Dendritic cell treated with granulocyte-macrophage colony-stimulating factor and Interleukin-4, amounts not matched to agents 40 ng/mL and 50 ng/mL, for 4 days (primary cell): ENCODE data around the gene PIEZO2.

Experiments
- H3K27ac Mint-ChIP-seq: one replicate; pipeline ENCODE4 v1.8.0; 2022; ENCODE audit warnings: mild to moderate bottlenecking, mixed read lengths
- H3K27me3 Mint-ChIP-seq: one replicate; pipeline ENCODE4 v1.8.0; 2022; ENCODE audit warnings: mild to moderate bottlenecking, mixed read lengths
- H3K36me3 Mint-ChIP-seq: one replicate; pipeline ENCODE4 v1.8.0; 2022; ENCODE audit warnings: low read depth, mixed read lengths
- H3K4me1 Mint-ChIP-seq: one replicate; pipeline ENCODE4 v1.8.0; 2022; ENCODE audit warnings: low read depth, mixed read lengths
- H3K4me3 Mint-ChIP-seq: one replicate; pipeline ENCODE4 v1.8.0; 2022; ENCODE audit warnings: mild to moderate bottlenecking, moderate library complexity, mixed read lengths
- H3K9me3 Mint-ChIP-seq: one replicate; pipeline ENCODE4 v1.8.0; 2022; ENCODE audit warnings: mixed read lengths
- intact Hi-C: fragments of 100-400 bp; cut with micrococcal nuclease; formaldehyde crosslinking; loops from one replicate; pipeline ENCODE4 v1.15.0; 2022

Gene PIEZO2

GRCh38 chr18:11004294-11004693 is 145.1 kb downstream of the PIEZO2 start:
- H3K4me1 Mint-ChIP-seq, result peaks cover 5% of the 10 kb centered on the region
- H3K4me3 Mint-ChIP-seq, result no peak overlapping the region
- H3K36me3 Mint-ChIP-seq, result no peaks in the 10 kb centered on the region
- no peak overlapping the region for H3K27ac Mint-ChIP-seq
- intact Hi-C loops, result no loop called here
- H3K27me3 Mint-ChIP-seq, result no peaks in the 10 kb centered on the region
- H3K9me3 Mint-ChIP-seq, result peaks cover 15% of the 10 kb centered on the region

GRCh38 chr18:11002796-11003195 is 146.6 kb downstream of the PIEZO2 start:
- H3K4me1 Mint-ChIP-seq, result peaks cover 5% of the 10 kb centered on the region
- no peak overlapping the region for H3K4me3 Mint-ChIP-seq
- H3K27me3 Mint-ChIP-seq, result no peaks in the 10 kb centered on the region
- no peaks in the 10 kb centered on the region for H3K36me3 Mint-ChIP-seq
- no peak overlapping the region for H3K27ac Mint-ChIP-seq
- intact Hi-C loops, result no loop called here
- H3K9me3 Mint-ChIP-seq, result peaks cover 22% of the 10 kb centered on the region

GRCh38 chr18:11002277-11002676 is 147.1 kb downstream of the PIEZO2 start:
- Mint-ChIP-seq H3K27me3 (no peaks in the 10 kb centered on the region), H3K36me3 (no peaks in the 10 kb centered on the region), H3K9me3 (peaks cover 27% of the 10 kb centered on the region), H3K4me3 (no peak overlapping the region), H3K27ac (no peak overlapping the region), H3K4me1 (peaks cover 5% of the 10 kb centered on the region)
- intact Hi-C loops, result no loop called here

- peaks cover 34% of the 10 kb centered on the region for H3K9me3 Mint-ChIP-seq
- intact Hi-C loops, result no loop called here
- H3K27me3 Mint-ChIP-seq, result peaks cover 1% of the 10 kb centered on the region
- no peak overlapping the region for H3K27ac Mint-ChIP-seq
- peaks cover 5% of the 10 kb centered on the region for H3K4me1 Mint-ChIP-seq
- H3K4me3 Mint-ChIP-seq, result no peak overlapping the region
- no peaks in the 10 kb centered on the region for H3K36me3 Mint-ChIP-seq
Measured at GRCh38 chr18:11000071-11000470, 149.3 kb downstream of the PIEZO2 start.

- Mint-ChIP-seq H3K27ac (no peak overlapping the region), H3K27me3 (peaks cover 1% of the 10 kb centered on the region), H3K4me1 (peaks cover 2% of the 10 kb centered on the region), H3K4me3 (no peak overlapping the region), H3K36me3 (no peaks in the 10 kb centered on the region), H3K9me3 (peaks cover 43% of the 10 kb centered on the region)
- intact Hi-C loops, result no loop called here
Measured at GRCh38 chr18:10997885-10998284, 151.5 kb downstream of the PIEZO2 start.

- Mint-ChIP-seq H3K27ac (no peak overlapping the region), H3K9me3 (peaks cover 36% of the 10 kb centered on the region), H3K4me1 (no peaks in the 10 kb centered on the region), H3K36me3 (no peaks in the 10 kb centered on the region), H3K4me3 (no peak overlapping the region), H3K27me3 (peaks cover 1% of the 10 kb centered on the region)
- intact Hi-C loops, result no loop called here
Measured at GRCh38 chr18:10995550-10995949, 153.8 kb downstream of the PIEZO2 start.

GRCh38 chr18:10989486-10989885 is 159.9 kb downstream of the PIEZO2 start:
- Mint-ChIP-seq H3K36me3 (no peaks in the 10 kb centered on the region), H3K9me3 (peaks cover 44% of the 10 kb centered on the region), H3K4me3 (no peak overlapping the region), H3K27ac (no peak overlapping the region), H3K4me1 (no peaks in the 10 kb centered on the region), H3K27me3 (no peaks in the 10 kb centered on the region)
- intact Hi-C loops, result no loop called here

- H3K4me1 Mint-ChIP-seq, result no peaks in the 10 kb centered on the region
- H3K9me3 Mint-ChIP-seq, result peaks cover 44% of the 10 kb centered on the region
- no peak overlapping the region for H3K27ac Mint-ChIP-seq
- H3K36me3 Mint-ChIP-seq, result no peaks in the 10 kb centered on the region
- H3K27me3 Mint-ChIP-seq, result no peaks in the 10 kb centered on the region
- intact Hi-C loops, result no loop called here
- H3K4me3 Mint-ChIP-seq, result no peak overlapping the region
Measured at GRCh38 chr18:10985689-10986088, 163.7 kb downstream of the PIEZO2 start.

- intact Hi-C loops, result no loop called here
- no peaks in the 10 kb centered on the region for H3K36me3 Mint-ChIP-seq
Measured at GRCh38 chr18:10979411-10979810, 170.0 kb downstream of the PIEZO2 start.

GRCh38 chr18:10977042-10977441 is 172.3 kb downstream of the PIEZO2 start:
- no peak overlapping the region for H3K4me3 Mint-ChIP-seq
- no peaks in the 10 kb centered on the region for H3K36me3 Mint-ChIP-seq
- no peaks in the 10 kb centered on the region for H3K27me3 Mint-ChIP-seq
- H3K9me3 Mint-ChIP-seq, result no peaks in the 10 kb centered on the region
- H3K4me1 Mint-ChIP-seq, result no peaks in the 10 kb centered on the region
- H3K27ac Mint-ChIP-seq, result no peak overlapping the region
- intact Hi-C loops, result no loop called here

More at GRCh38 chr18:10979411-10979810, 170.0 kb downstream of the PIEZO2 start:
- peaks cover 17% of the 10 kb centered on the region for H3K9me3 Mint-ChIP-seq
- no peaks in the 10 kb centered on the region for H3K27me3 Mint-ChIP-seq
- no peak overlapping the region for H3K27ac Mint-ChIP-seq
- H3K4me1 Mint-ChIP-seq, result no peaks in the 10 kb centered on the region
- no peak overlapping the region for H3K4me3 Mint-ChIP-seq

- Mint-ChIP-seq H3K4me3 (no peak overlapping the region), H3K9me3 (no peaks in the 10 kb centered on the region), H3K27me3 (no peaks in the 10 kb centered on the region), H3K36me3 (no peaks in the 10 kb centered on the region), H3K27ac (no peak overlapping the region), H3K4me1 (no peaks in the 10 kb centered on the region)
- intact Hi-C loops, result no loop called here
Measured at GRCh38 chr18:10973567-10974203, 175.7 kb downstream of the PIEZO2 start.

GRCh38 chr18:10971717-10972116 is 177.7 kb downstream of the PIEZO2 start:
- H3K4me3 Mint-ChIP-seq, result no peak overlapping the region
- no peaks in the 10 kb centered on the region for H3K36me3 Mint-ChIP-seq
- no peaks in the 10 kb centered on the region for H3K9me3 Mint-ChIP-seq
- intact Hi-C loops, result no loop called here
- no peaks in the 10 kb centered on the region for H3K27me3 Mint-ChIP-seq
- no peaks in the 10 kb centered on the region for H3K4me1 Mint-ChIP-seq
- H3K27ac Mint-ChIP-seq, result no peak overlapping the region

GRCh38 chr18:10965119-10965518 is 184.2 kb downstream of the PIEZO2 start:
- Mint-ChIP-seq H3K27ac (no peak overlapping the region), H3K4me1 (no peaks in the 10 kb centered on the region), H3K27me3 (no peaks in the 10 kb centered on the region), H3K36me3 (no peaks in the 10 kb centered on the region), H3K9me3 (no peaks in the 10 kb centered on the region), H3K4me3 (no peak overlapping the region)
- intact Hi-C loops, result no loop called here

- no peaks in the 10 kb centered on the region for H3K36me3 Mint-ChIP-seq
- no peaks in the 10 kb centered on the region for H3K9me3 Mint-ChIP-seq
- H3K4me1 Mint-ChIP-seq, result no peaks in the 10 kb centered on the region
- no peak overlapping the region for H3K27ac Mint-ChIP-seq
- no peaks in the 10 kb centered on the region for H3K27me3 Mint-ChIP-seq
- intact Hi-C loops, result no loop called here
- no peak overlapping the region for H3K4me3 Mint-ChIP-seq
Measured at GRCh38 chr18:10953672-10954071, 195.7 kb downstream of the PIEZO2 start.
